Gastrocnemius medialis (tissue), 4 donors: ENCODE measurements around the gene LARGE1.

ENCODE experiments used
- POLR2A ChIP-seq, 2 donors: fragments of 450-650 bp; IDR thresholded peaks; one replicate each; pipeline ENCODE4 v1.6.1; 2017; ENCODE audit warnings: antibody characterized with exemption in 2 of 2, mild to moderate bottlenecking in 2 of 2, moderate library complexity in 2 of 2
- TF ChIP-seq, protein P1 (sequence below), 5 experiments: fragments of 450-650 bp in 3 of 5; fragments of 200-600 bp in 2 of 5; sonication (generic) in 2 of 5; IDR thresholded peaks in 4 of 5; conservative IDR thresholded peaks in 1 of 5; 1 replicate in 4 of 5; 2 replicates in 1 of 5; pipeline ENCODE4 v1.5.1; 2016 to 2019; ENCODE audit warnings: antibody characterized with exemption in 5 of 5, mild to moderate bottlenecking in 3 of 5, moderate library complexity in 3 of 5

DNA sequence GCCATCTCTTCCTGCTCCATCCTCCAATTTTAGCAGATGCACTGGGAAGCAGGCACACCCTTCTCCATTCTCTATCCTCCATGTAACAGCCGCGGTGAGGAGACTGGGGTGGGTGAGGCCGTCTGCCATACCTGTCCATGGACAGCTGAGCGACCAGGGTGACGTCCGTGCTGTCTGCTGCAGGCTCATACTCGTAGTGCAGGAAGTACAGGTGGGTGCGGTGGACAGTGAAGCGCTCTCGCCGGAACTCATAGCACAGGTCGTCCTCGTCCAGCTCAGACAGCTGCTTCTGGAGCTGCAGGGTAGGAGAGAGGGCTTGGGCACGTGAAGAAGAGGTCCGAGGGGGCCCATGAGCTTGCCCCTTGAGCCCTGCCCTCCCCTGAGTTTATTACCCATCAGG, 604.3 kb downstream of the LARGE1 start:
- TF ChIP-seq, protein P1, sequence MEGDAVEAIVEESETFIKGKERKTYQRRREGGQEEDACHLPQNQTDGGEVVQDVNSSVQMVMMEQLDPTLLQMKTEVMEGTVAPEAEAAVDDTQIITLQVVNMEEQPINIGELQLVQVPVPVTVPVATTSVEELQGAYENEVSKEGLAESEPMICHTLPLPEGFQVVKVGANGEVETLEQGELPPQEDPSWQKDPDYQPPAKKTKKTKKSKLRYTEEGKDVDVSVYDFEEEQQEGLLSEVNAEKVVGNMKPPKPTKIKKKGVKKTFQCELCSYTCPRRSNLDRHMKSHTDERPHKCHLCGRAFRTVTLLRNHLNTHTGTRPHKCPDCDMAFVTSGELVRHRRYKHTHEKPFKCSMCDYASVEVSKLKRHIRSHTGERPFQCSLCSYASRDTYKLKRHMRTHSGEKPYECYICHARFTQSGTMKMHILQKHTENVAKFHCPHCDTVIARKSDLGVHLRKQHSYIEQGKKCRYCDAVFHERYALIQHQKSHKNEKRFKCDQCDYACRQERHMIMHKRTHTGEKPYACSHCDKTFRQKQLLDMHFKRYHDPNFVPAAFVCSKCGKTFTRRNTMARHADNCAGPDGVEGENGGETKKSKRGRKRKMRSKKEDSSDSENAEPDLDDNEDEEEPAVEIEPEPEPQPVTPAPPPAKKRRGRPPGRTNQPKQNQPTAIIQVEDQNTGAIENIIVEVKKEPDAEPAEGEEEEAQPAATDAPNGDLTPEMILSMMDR (IDR thresholded peaks at IDR 0.05 in 4 of 5, conservative IDR thresholded peaks at IDR 0.05 in 1 of 5), result no peak
- no peak for TF ChIP-seq POLR2A (IDR thresholded peaks at IDR 0.05)
